Measurements from ENCODE around the gene THRAP3. TPM values are rescaled to one million over a fixed set of nuclear protein-coding genes. Genes with fewer than 3 reads are reported as not detected.

Gene THRAP3
- total and polyA plus RNA-seq, 2 of the 8 experiments (the other 6 are each of a cell fraction or from before 2014, with no cell fraction given), result 40.2 to 183 TPM

DNA sequence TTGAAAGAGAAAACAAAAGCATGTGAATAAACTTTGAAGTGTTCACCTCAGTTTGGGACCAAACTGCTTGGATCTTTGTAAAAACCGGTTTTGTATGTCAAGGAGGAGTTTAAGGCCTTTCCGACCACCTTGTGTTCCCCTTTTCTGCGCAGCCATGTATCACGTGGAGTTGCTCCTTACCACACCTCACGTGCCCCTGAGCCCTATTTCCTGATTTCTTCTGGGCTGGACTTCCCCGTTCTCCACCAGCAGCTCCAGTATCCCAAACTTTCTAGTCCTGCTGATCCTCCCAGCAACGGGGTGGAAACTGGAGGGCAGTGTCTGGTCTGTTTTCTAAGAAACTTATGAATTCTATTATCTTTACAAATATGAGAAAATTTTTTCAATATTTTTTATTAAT lies 80.3 kb downstream of the THRAP3 start:
- Histone ChIP-seq H4K5ac (ENCODE audit: insufficient read length, low read depth, low read length) (no peak overlapping the region), H2BK12ac (ENCODE audit: low read depth, low read length) (no peak overlapping the region), H4K20me1 (replicated peaks in 1 of 2; ENCODE audit: control insufficient read depth in 1 of 2, insufficient read depth in 2 of 2, low read length in 2 of 2) (peaks cover 0 to 10% of the 10 kb centered on the region in 2 experiments), H3K79me1 (ENCODE audit: low read depth, low read length) (no peaks in the 10 kb centered on the region; the same call in 1 of the 2 replicates), H3K18ac (ENCODE audit: extremely low read depth, low read length) (no peak overlapping the region), H3K23me2 (ENCODE audit: low read depth, low read length) (peaks cover 6% of the 10 kb centered on the region), H3K4me1 (replicated peaks in 1 of 4; ENCODE audit: control insufficient read depth in 3 of 4, insufficient read depth in 4 of 4, low read length in 3 of 4) (peaks cover 0 to 9% (median 6%) of the 10 kb centered on the region in 4 experiments; a peak in 6 of 7 replicates), H2BK15ac (ENCODE audit: low read length) (no peak overlapping the region), H2AK5ac (ENCODE audit: low read depth, low read length) (no peak overlapping the region), H3K36me3 (ENCODE audit: control insufficient read depth in 2 of 4, insufficient read depth in 4 of 4, low read length in 3 of 4) (peaks cover 19 to 43% (median 35%) of the 10 kb centered on the region in 4 experiments), H3K27ac (ENCODE audit: low read depth, low read length) (no peak overlapping the region), H2BK120ac (replicated peaks; ENCODE audit: low read depth, low read length) (no peak overlapping the region), H2BK20ac (ENCODE audit: low read length) (no peak overlapping the region), H3K4me3 (ENCODE audit: extremely low read depth in 1 of 4, insufficient read depth in 2 of 4, low read depth in 3 of 4, low read length in 4 of 4) (no peak overlapping the region), H3K79me2 (ENCODE audit: control insufficient read depth in 1 of 2, insufficient read depth in 2 of 2, low read length in 2 of 2) (no peaks in the 10 kb centered on the region), H3K56ac (replicated peaks; ENCODE audit: insufficient read length, low read depth, low read length) (no peak overlapping the region), H3K14ac (ENCODE audit: insufficient read length) (no peak overlapping the region), H3K9ac (replicated peaks in 1 of 4; ENCODE audit: extremely low read depth in 1 of 4, low read depth in 3 of 4, low read length in 3 of 4) (no peak overlapping the region), H3K23ac (ENCODE audit: insufficient read length) (no peak overlapping the region), H3K4ac (replicated peaks; ENCODE audit: insufficient read length, low read depth, low read length) (no peak overlapping the region), H3K4me2 (ENCODE audit: insufficient read depth in 1 of 2, low read depth in 2 of 2, low read length in 2 of 2) (no peak overlapping the region), H4K8ac (ENCODE audit: extremely low read depth, insufficient read depth, low read length) (no peak overlapping the region; the same call in 1 of the 2 replicates), H3K27me3 (replicated peaks in 1 of 4; ENCODE audit: control insufficient read depth in 3 of 4, extremely low read depth in 1 of 4, insufficient read depth in 3 of 4, low read length in 3 of 4) (no peaks in the 10 kb centered on the region), H3K9me3 (ENCODE audit: insufficient read depth in 2 of 2, low read depth in 1 of 2, low read length in 1 of 2) (no peaks in the 10 kb centered on the region), H2AFZ (ENCODE audit: low read length) (no peak overlapping the region), H2BK5ac (ENCODE audit: low read depth, low read length) (no peak overlapping the region), H4K91ac (replicated peaks; ENCODE audit: insufficient read length, low read length) (no peak overlapping the region)
- DNase-seq (ENCODE audit: low read depth in 1 of 2, low spot score in 2 of 2) (no peak), FAIRE-seq (no peak)
- ChIA-PET POLR2A (ENCODE audit: partially characterized antibody) (interaction anchor here (0.6 to 4.2 kb wide), 3 partner anchors 11 to 149 kb away, joined by 3 to 21 read pairs (median 5); partner anchors contain the start of gene MAP7D1), CTCF (ENCODE audit: partially characterized antibody) (interaction anchor here (1.0 to 7.0 kb wide), 3 partner anchors 64 to 79 kb away, joined by 3 to 30 read pairs (median 4); no protein-coding TSS in a partner anchor)
- WGBS, 2 experiments (ENCODE audit: extremely low coverage in 1 of 2, insufficient coverage in 1 of 2, insufficient read length in 1 of 2, insufficient replicate concordance in 2 of 2, low coverage in 1 of 2, low lambda C conversion rate in 2 of 2, missing lambda C conversion rate in 1 of 2), result 94% methylated on average over 7 of the region's 7 CpGs; no CpG with 5 or more reads in 1 of the 2 experiments
- TF ChIP-seq ASH2L (IDR thresholded peaks at IDR 0.05; ENCODE audit: low read length) (no peak), HDAC2 (IDR thresholded peaks at IDR 0.05; ENCODE audit: borderline replicate concordance in 1 of 2, low read depth in 2 of 2, low read length in 2 of 2) (no peak), RNF2 (IDR thresholded peaks at IDR 0.05; ENCODE audit: borderline replicate concordance, low read depth, low read length, missing control alignments, poor library complexity, severe bottlenecking) (no peak), POU5F1 (IDR thresholded peaks at IDR 0.05; ENCODE audit: low read depth, low read length) (no peak), BCL11A (IDR thresholded peaks at IDR 0.05; ENCODE audit: low read depth in 2 of 2, low read length in 2 of 2) (no peak), BRCA1 (IDR thresholded peaks at IDR 0.05; ENCODE audit: low read depth, low read length) (no peak), NRF1 (IDR thresholded peaks at IDR 0.05; ENCODE audit: low read depth, low read length) (no peak), SP2 (IDR thresholded peaks at IDR 0.05; ENCODE audit: low read length) (no peak), EGR1 (IDR thresholded peaks at IDR 0.05; ENCODE audit: borderline replicate concordance, low read depth, low read length) (no peak), RAD21 (IDR thresholded peaks at IDR 0.05 in 1 of 2, conservative IDR thresholded peaks at IDR 0.05 in 1 of 2; ENCODE audit: low read depth in 2 of 2, low read length in 2 of 2) (no peak), JUND (IDR thresholded peaks at IDR 0.05; ENCODE audit: low read length) (no peak), CBX5 (IDR thresholded peaks at IDR 0.05; ENCODE audit: low read depth, low read length) (no peak), EP300 (IDR thresholded peaks at IDR 0.05; ENCODE audit: borderline replicate concordance in 1 of 2, low read depth in 2 of 2, low read length in 2 of 2) (no peak)

Measured in H1 (cell line).